ENCODE measurements around the gene RBM47. TPM values are rescaled to one million over a fixed set of nuclear protein-coding genes. Genes with fewer than 3 reads are reported as not detected.

Gene RBM47
- total RNA-seq, 1 experiment from 2014 or later: 70.3 TPM

DNA sequence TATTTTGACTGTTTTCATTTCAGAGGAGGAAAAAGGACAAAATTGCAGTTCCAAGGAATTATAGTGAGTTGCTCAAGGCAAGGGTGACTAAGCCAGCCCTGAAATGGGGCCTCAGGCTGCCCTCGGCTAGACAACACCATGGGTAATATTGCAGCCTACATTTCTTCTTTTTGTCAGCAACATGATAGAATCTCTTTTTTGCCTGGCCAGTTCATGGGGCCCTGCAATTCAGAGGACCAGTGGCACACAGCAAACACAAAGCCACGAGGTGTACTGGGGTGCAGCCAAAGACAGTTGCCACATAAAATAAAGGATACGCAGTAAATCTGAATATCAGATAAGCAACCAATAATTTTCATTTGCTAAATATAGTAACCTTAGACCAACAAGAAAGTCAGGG lies 41.8 kb downstream of the RBM47 start:
- no CpG with 5 or more reads among the region's 3 CpGs for WGBS (ENCODE audit: extremely low coverage, insufficient read length, low lambda C conversion rate)
- H3K27me3 Mint-ChIP-seq (ENCODE audit: low read depth): no peaks in the 10 kb centered on the region
- Histone ChIP-seq H3K4ac (ENCODE audit: low read depth, low read length) (no peak overlapping the region), H2BK12ac (ENCODE audit: insufficient read length, low read depth, low read length) (no peak overlapping the region), H4K5ac (ENCODE audit: insufficient read length, low read depth, low read length) (no peak overlapping the region), H2BK5ac (ENCODE audit: insufficient read length, low read length) (no peak overlapping the region), H4K20me1 (ENCODE audit: control insufficient read depth, insufficient read depth, insufficient read length) (no peaks in the 10 kb centered on the region), H4K91ac (ENCODE audit: insufficient read length, low read depth, low read length) (no peak overlapping the region), H2BK20ac (ENCODE audit: low read depth, low read length, poor library complexity, severe bottlenecking) (no peak overlapping the region), H3K23me2 (ENCODE audit: insufficient read length, low read depth, low read length, poor library complexity, severe bottlenecking) (no peaks in the 10 kb centered on the region), H3K4me1 (ENCODE audit: insufficient read depth, low read length) (no peaks in the 10 kb centered on the region; the same call in 1 of the 2 replicates), H3K9me3 (ENCODE audit: control insufficient read depth, low read depth, low read length) (no peaks in the 10 kb centered on the region), H2AK5ac (ENCODE audit: insufficient read length, low read length) (no peak overlapping the region), H4K8ac (replicated peaks; ENCODE audit: insufficient read length, low read depth, low read length) (no peak overlapping the region), H3K9ac (ENCODE audit: extremely low read depth, insufficient read length, low read length) (no peak overlapping the region), H3T11ph (ENCODE audit: low read length) (no peak overlapping the region), H2BK120ac (ENCODE audit: low read depth, low read length, poor library complexity, severe bottlenecking) (no peak overlapping the region), H3K79me1 (ENCODE audit: insufficient read depth, low read depth, low read length, poor library complexity, severe bottlenecking) (peaks cover 1% of the 10 kb centered on the region), H2AFZ (ENCODE audit: low read length) (no peak overlapping the region), H3K4me2 (ENCODE audit: insufficient read depth, insufficient read length, low read length) (no peak overlapping the region), H3K18ac (ENCODE audit: insufficient read length, low read depth, low read length) (no peak overlapping the region), H2BK15ac (ENCODE audit: low read depth, low read length) (no peak overlapping the region), H3K56ac (ENCODE audit: insufficient read length, low read depth, low read length) (no peak overlapping the region), H3K23ac (ENCODE audit: insufficient read length, low read depth, low read length) (no peak overlapping the region), H3K27me3 (ENCODE audit: insufficient read depth, low read length) (no peaks in the 10 kb centered on the region), H3K27ac (ENCODE audit: insufficient read length, low read depth, low read length) (no peak overlapping the region), H3K14ac (ENCODE audit: insufficient read depth, low read length) (no peak overlapping the region), H3K79me2 (ENCODE audit: insufficient read depth, low read length) (peaks cover 12% of the 10 kb centered on the region; the same call in 1 of the 2 replicates)
- no peaks in the 10 kb centered on the region; a peak in 1 of 5 replicates for H3K9me3 Mint-ChIP-seq
- no peak for DNase-seq
- peaks cover 4 to 30% (median 11%) of the 10 kb centered on the region in 3 experiments; a peak in 5 of 7 replicates for H3K36me3 Mint-ChIP-seq (ENCODE audit: insufficient read depth in 1 of 3, low read depth in 3 of 3)
- peak overlapping the region in 1 of 3 experiments; percentile 53; a peak in 2 of 7 replicates for H3K27ac Mint-ChIP-seq
- no peak overlapping the region for H3K4me3 Mint-ChIP-seq
- no peak for TF ChIP-seq CTCF (conservative IDR thresholded peaks at IDR 0.05)
- peaks cover 30 to 35% of the 10 kb centered on the region in 2 experiments for H3K4me1 Mint-ChIP-seq

All from H9 (cell line).